Pancreas (tissue), 10 donors: ENCODE results near the gene SGK1. TPM values are rescaled to one million over a fixed set of nuclear protein-coding genes. Genes with fewer than 3 reads are reported as not detected.
"Not testable (repeated sequence)": the region's sequence is repeated elsewhere in the genome, so short reads cannot be mapped to it uniquely, and the experiment has no call there.

Source experiments
- ATAC-seq, 4 donors: fragments of 200-7000 bp; cut with Tn5 transposase; one replicate each; pipeline versions ENCODE4 v1.8.0 to v1.9.1; 2020; ENCODE audit warnings: mild to moderate bottlenecking in 4 of 4, moderate library complexity in 4 of 4
- DNase-seq, 6 donors: peaks; one replicate each; pipeline ENCODE4 v3.0.0-alpha.2; 2020
- FAIRE-seq: peaks from 2 replicates; lab custom pipeline; 2012; peaks lifted over from hg19 to GRCh38; lab: Jason Lieb, UNC
- H3K27ac ChIP-seq, 4 donors: fragments of 200-600 bp; sonication (generic); 1 replicate in 3 of 4; 2 replicates in 1 of 4; pipeline versions ENCODE4 v1.5.0 to v1.8.0; 2020
- H3K27me3 ChIP-seq, 4 donors: fragments of 200-600 bp; one replicate each; pipeline ENCODE4 v1.8.0; 2021
- H3K36me3 ChIP-seq, 3 donors: fragments of 200-600 bp; sonication (generic) in 1 of 3; one replicate each; pipeline versions ENCODE4 v1.5.0 to v1.8.0; 2020 to 2021
- H3K4me1 ChIP-seq, 3 donors: fragments of 200-600 bp; one replicate each; pipeline ENCODE4 v1.8.0; 2021
- H3K4me3 ChIP-seq, 4 donors: fragments of 200-600 bp; sonication (generic) in 2 of 4; one replicate each; pipeline versions ENCODE4 v1.5.0 to v1.8.0; 2020 to 2021
- H3K9me3 ChIP-seq, 4 donors: fragments of 200-600 bp; one replicate each; pipeline ENCODE4 v1.8.0; 2021
- WGBS, 2 donors: extraction: QIAGEN DNeasy Blood & Tissue Kit; methylation state at CpG; one replicate each; pipeline ENCODE4 v1.1.7; 2013; 5-methylcytosine and 5-hydroxymethylcytosine counted together
- intact Hi-C, 3 donors: fragments of 100-400 bp; cut with DNase I; formaldehyde crosslinking; loops; one replicate each; pipeline versions ENCODE4 v1.11.1 to v1.14.2; 2022
- polyA plus RNA-seq, 2 donors: library from polyadenylated mRNA; stranded (reverse); fragments of 200-250 nt; gene quantifications; one replicate each; pipeline ENCODE4 v1.2.3, GENCODE V29; 2013
- total RNA-seq, 6 donors: library from RNA; stranded (reverse); fragmentation: NEBNext Ultra II Directional in 4 of 6; extraction: Animal tissue kit (Norgen Biotek cat#: 25700) in 4 of 6; gene quantifications; one replicate each; pipeline versions ENCODE4 v1.2.1 to v1.2.4, GENCODE V29; 2021 to 2023
- TF ChIP-seq, protein P1 (sequence below), 4 donors: fragments of 200-600 bp; sonication (generic) in 3 of 4; IDR thresholded peaks; one replicate each; pipeline versions ENCODE4 v1.5.0 to v1.8.0; 2021; ENCODE audit warnings: antibody characterized with exemption in 4 of 4
- donor health status: healthy with polysubstance abuse.
- donor health status: DM: no; HTN: no; CAD: no; lungs with moderate emphysema.
- donor health status: DM: no; HTN: no; CAD: no.
- donor health status: control.
- donor health status: control.
- donor health status: Bipolar disorder and iron deficiency.
- donor health status: DM: yes; HTN: yes; CAD: no.
- donor health status: DM: no; HTN: no; CAD: no.
- donor health status: DM: no; HTN: no; CAD: no.
- donor health status: DM: yes; HTN: yes; CAD: no.

The SGK1 gene
- total and polyA plus RNA-seq, 8 donors: 56.8 to 189 (median 95.4) TPM

DNA sequence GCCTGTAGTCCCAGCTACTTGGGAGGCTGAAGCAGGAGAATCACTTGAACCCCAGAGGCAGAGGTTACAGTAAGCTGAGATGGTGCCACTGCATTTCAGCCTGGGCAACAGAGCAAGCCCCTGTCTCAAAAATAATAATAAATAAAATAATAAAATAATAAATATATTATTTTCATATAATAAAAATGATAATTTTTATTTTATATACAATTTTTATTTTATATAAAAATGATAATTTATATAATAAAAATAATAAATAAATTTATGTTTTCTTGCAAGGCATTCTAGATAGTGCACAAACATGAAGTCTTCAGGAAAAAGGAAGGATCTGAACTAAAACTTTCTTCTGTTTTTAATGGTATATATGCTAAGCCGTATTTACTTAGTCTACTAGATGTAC is 12.6 kb upstream of the SGK1 start:
- TF ChIP-seq, protein P1, sequence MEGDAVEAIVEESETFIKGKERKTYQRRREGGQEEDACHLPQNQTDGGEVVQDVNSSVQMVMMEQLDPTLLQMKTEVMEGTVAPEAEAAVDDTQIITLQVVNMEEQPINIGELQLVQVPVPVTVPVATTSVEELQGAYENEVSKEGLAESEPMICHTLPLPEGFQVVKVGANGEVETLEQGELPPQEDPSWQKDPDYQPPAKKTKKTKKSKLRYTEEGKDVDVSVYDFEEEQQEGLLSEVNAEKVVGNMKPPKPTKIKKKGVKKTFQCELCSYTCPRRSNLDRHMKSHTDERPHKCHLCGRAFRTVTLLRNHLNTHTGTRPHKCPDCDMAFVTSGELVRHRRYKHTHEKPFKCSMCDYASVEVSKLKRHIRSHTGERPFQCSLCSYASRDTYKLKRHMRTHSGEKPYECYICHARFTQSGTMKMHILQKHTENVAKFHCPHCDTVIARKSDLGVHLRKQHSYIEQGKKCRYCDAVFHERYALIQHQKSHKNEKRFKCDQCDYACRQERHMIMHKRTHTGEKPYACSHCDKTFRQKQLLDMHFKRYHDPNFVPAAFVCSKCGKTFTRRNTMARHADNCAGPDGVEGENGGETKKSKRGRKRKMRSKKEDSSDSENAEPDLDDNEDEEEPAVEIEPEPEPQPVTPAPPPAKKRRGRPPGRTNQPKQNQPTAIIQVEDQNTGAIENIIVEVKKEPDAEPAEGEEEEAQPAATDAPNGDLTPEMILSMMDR (IDR thresholded peaks at IDR 0.05): no peak
- intact Hi-C loops: no loop called here
- no peak for DNase-seq

DNA sequence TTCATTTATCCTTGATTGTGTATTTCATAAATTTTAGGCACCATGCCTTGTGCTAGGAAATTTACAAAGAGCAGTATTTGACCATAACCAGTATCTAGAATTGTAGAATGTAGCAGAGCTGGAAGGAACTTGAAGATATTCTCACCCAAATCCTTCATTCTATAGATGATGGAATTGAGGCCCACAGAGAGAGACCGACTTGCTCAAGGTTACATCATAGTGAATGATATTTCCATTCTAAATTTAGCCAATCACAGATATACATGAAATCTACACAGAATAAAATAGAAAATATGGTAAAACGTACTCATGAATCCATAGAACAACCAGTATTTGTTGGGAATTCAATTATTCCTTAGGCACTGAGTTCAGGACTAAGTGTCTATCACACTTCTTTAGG is 10.9 kb upstream of the SGK1 start:
- no peaks in the 10 kb centered on the region for H3K27me3 ChIP-seq
- H3K27ac ChIP-seq: no peak overlapping the region
- H3K36me3 ChIP-seq: no peaks in the 10 kb centered on the region
- TF ChIP-seq, protein P1 (IDR thresholded peaks at IDR 0.05): no peak
- intact Hi-C loops: no loop called here
- DNase-seq: no peak
- WGBS, 2 donors: 60 to 95% methylated on average over 2 of the region's 2 CpGs
- no peaks in the 10 kb centered on the region for H3K9me3 ChIP-seq
- no peaks in the 10 kb centered on the region for H3K4me1 ChIP-seq
- no peak for ATAC-seq
- no peak overlapping the region for H3K4me3 ChIP-seq
- no peak for FAIRE-seq

More for the DNA sequence above, 12.6 kb upstream of the SGK1 start:
- no peaks in the 10 kb centered on the region for H3K27me3 ChIP-seq
- no peaks in the 10 kb centered on the region for H3K36me3 ChIP-seq
- no peak overlapping the region for H3K4me3 ChIP-seq
- no peaks in the 10 kb centered on the region for H3K9me3 ChIP-seq
- FAIRE-seq (peak; percentile 90), ATAC-seq (no peak)
- no peak overlapping the region for H3K27ac ChIP-seq
- 94 to 97% methylated on average over 1 of the region's 1 CpG for WGBS, 2 donors
- H3K4me1 ChIP-seq: no peaks in the 10 kb centered on the region

DNA sequence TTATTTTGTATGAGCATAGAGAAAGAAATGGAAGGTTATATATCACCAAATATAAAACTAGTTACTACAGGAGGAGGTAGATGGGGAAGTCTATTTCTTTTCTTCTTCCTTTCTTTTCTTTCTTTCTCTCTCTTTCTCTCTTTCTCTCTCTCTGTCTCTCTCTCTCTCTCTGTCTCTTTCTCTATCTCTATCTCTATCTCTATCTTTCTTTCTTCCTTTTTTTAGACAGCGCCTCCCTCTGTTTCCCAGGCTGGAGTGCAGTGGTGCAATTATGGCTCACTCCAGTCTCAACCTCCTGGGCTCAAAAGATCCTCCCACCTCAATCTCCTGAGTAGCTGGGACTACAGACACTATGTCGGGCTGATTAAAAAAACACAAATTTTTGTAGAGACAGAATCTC is 10.2 kb upstream of the SGK1 start:
- H3K9me3 ChIP-seq: no peaks in the 10 kb centered on the region
- no peak overlapping the region for H3K4me3 ChIP-seq
- intact Hi-C loops: no loop called here
- TF ChIP-seq, protein P1 (IDR thresholded peaks at IDR 0.05): no peak
- DNase-seq (no peak), ATAC-seq (no peak), FAIRE-seq (no peak)
- H3K27ac ChIP-seq: no peak overlapping the region
- no peaks in the 10 kb centered on the region for H3K27me3 ChIP-seq
- H3K4me1 ChIP-seq: no peaks in the 10 kb centered on the region
- H3K36me3 ChIP-seq: no peaks in the 10 kb centered on the region
- WGBS, 2 donors: 96 to 98% methylated on average over 2 of the region's 2 CpGs

DNA sequence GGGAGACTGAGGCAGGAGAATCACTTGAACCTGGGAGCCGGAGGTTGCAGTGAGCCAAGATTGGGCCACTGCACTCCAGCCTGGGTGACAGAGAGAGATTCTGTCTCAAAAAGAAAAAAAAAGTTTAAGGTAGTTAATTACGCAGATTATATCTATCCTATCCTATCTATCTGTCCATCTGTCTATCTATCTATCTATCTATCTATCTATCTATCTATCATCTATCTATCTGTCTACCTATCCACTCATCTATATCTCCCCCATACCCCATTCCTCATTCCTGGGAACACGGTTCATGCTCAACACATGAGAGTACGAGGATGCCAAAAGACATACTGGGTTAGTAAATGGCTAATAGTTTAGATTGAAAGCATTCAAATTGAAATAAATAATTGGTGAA is 8.3 kb upstream of the SGK1 start:
- H3K36me3 ChIP-seq, intact Hi-C loops, FAIRE-seq, ATAC-seq, H3K9me3 ChIP-seq, H3K27ac ChIP-seq, H3K27me3 ChIP-seq, DNase-seq, H3K4me3 ChIP-seq, H3K4me1 ChIP-seq: not testable (repeated sequence)
- 97 to 98% methylated on average over 4 of the region's 4 CpGs for WGBS, 2 donors

DNA sequence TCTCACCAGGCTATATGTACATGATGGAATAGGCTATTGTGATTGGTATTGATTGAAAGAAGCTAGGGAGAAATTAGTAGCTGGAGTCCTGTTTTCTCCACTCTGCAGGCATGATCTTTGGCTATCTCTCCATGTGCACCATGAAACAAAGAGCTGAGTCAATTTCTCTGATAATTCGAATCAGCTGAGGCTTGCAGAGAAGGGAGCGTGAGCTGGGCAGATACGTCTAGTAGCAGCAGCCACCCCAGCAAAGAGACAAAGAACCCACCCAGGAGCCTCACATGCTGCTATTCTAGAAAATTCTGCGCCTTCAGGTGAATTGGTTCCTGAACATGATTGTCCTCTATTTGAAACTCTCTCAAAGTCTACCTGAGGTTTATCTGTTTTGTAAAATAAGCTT is 6.9 kb upstream of the SGK1 start:
- Histone ChIP-seq H3K27me3 (no peaks in the 10 kb centered on the region), H3K36me3 (no peaks in the 10 kb centered on the region), H3K27ac (no peak overlapping the region), H3K9me3 (no peaks in the 10 kb centered on the region), H3K4me1 (no peaks in the 10 kb centered on the region), H3K4me3 (no peak overlapping the region)
- WGBS, 2 donors: 94 to 96% methylated on average over 4 of the region's 4 CpGs
- TF ChIP-seq, protein P1 (IDR thresholded peaks at IDR 0.05): no peak
- ATAC-seq (no peak), DNase-seq (no peak), FAIRE-seq (no peak)
- intact Hi-C loops: no loop called here
